22Rv1 (cell line): ENCODE data around the gene SRGAP1.

Experiments
- H3K27ac ChIP-seq: fragments of 450-650 bp; 2 replicates; pipeline ENCODE4 v1.5.1; 2017
- ZFX ChIP-seq: fragments of 450-650 bp; IDR thresholded peaks from 2 replicates; pipeline ENCODE4 v1.6.1; 2017; ENCODE audit warnings: antibody characterized with exemption, borderline replicate concordance
- TF ChIP-seq, protein P1 (sequence below): fragments of 450-650 bp; IDR thresholded peaks from 2 replicates; pipeline ENCODE4 v1.5.1; 2017; ENCODE audit warnings: mild to moderate bottlenecking

SRGAP1 gene

DNA sequence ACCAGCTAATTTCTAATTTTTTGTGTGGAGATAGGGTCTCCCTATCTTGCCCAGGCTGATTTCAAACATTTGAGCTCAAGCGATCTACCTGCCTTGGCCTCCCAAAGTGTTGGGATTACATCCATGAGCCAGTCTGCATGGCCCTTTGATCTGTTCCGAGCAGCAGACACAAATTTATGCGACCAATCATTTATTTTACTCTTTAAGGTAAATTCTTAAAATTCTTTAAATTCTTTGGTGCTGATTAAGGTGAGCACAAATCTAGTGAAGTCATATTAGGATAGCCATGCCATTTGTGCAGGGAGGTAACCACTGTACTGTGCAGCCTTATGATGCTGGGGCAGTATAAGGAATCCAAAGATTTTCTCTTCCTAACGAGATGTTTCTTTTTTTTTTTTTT, 135.7 kb downstream of the SRGAP1 start:
- TF ChIP-seq ZFX: no peak
- TF ChIP-seq, protein P1, sequence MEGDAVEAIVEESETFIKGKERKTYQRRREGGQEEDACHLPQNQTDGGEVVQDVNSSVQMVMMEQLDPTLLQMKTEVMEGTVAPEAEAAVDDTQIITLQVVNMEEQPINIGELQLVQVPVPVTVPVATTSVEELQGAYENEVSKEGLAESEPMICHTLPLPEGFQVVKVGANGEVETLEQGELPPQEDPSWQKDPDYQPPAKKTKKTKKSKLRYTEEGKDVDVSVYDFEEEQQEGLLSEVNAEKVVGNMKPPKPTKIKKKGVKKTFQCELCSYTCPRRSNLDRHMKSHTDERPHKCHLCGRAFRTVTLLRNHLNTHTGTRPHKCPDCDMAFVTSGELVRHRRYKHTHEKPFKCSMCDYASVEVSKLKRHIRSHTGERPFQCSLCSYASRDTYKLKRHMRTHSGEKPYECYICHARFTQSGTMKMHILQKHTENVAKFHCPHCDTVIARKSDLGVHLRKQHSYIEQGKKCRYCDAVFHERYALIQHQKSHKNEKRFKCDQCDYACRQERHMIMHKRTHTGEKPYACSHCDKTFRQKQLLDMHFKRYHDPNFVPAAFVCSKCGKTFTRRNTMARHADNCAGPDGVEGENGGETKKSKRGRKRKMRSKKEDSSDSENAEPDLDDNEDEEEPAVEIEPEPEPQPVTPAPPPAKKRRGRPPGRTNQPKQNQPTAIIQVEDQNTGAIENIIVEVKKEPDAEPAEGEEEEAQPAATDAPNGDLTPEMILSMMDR: no peak

DNA sequence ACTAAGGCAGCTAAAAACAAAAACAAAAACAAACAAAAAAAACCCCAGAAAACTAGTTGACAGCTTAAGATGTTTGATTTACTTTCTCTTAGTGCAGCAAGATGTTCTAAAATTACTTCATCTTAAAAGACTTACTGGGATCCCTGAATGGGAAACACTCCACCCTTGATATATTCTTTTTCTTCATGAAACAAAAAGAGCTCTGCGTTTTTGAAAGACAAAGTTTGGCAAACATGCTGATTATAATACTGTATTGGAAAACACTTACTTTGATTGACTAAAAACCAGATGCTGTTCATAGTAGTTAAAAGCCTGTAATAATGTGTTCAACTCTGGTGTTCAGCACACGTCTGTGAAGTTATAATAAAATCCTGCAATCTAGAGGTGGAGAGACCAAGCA, 136.8 kb downstream of the SRGAP1 start:
- H3K27ac ChIP-seq: no peak overlapping the region

More for the DNA sequence above, 135.7 kb downstream of the SRGAP1 start:
- no peak overlapping the region for H3K27ac ChIP-seq

DNA sequence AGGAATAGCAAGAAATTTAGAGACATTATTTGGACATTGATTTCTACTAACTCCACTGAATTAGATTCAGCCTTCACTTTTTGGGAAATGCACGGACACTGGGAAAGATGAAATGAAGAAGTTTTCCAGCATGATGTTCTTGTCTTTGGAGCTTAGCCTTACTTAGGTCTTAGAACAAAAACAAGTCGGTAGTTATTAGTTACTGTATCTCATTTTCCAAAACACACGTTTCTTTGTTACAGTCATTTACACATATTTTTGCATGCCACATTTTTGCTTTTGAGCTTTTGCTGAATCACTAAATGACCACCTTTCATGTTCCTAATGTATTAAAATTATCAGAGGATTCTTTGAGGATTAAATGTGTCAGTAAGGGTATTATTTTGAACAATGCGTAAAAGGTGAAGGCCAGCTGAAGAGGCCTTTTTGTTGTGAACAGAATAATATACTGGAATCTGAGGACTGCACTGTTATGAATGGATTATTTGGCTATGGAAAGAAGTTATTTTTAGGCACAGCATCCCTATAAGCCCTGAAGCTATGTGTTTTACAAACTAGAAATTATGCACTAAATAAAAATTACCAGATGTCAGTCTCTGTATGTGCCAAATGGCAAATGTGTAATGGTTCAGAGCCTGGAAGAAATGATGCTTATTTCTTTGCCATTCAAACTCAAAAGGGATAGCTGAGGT, 138.2 kb downstream of the SRGAP1 start:
- no peak for TF ChIP-seq ZFX
- TF ChIP-seq, protein P1: no peak
- H3K27ac ChIP-seq: no peak overlapping the region

More for the DNA sequence above, 136.8 kb downstream of the SRGAP1 start:
- TF ChIP-seq, protein P1: no peak
- no peak for TF ChIP-seq ZFX

DNA sequence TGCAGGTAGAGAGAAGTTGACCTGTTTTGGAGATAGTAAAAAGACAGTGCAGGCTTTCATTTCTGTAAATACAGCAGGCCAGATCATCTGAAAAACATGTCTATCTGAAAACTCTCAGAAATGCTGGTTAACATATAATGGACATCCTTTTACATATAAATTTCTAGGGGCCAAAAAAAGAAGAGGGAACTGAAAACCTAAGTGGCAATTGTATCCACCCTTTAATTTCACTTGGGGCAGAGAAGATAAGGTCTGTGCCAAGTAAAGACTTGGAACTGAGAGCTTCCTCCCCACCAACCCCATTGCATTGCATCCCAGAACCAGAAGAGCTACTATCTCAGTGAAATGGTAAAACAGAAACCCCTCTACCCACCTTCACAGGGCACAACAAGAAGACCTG, 141.0 kb downstream of the SRGAP1 start:
- H3K27ac ChIP-seq: no peak overlapping the region
- TF ChIP-seq, protein P1: no peak
- no peak for TF ChIP-seq ZFX

DNA sequence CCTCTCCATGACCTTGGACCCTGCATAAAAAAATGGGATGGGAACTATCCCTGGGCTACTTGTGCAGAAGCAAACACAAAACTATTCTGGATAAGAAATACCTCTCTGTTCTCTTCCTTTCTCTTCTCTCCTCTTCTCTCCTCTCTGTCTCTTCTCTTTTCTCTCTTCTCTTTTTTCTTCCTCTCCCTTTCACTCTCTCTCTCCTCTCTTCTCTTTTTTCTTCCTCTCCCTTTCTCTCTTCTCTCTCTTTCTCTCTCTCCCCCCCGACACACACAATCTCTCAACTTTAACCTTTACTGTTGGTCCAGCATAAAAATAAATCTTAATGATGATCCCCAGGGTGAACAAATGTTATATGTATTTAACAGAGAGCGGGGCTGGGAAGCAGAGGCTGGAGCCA, 141.4 kb downstream of the SRGAP1 start:
- no peak for TF ChIP-seq ZFX
- TF ChIP-seq, protein P1: no peak
- no peak overlapping the region for H3K27ac ChIP-seq

DNA sequence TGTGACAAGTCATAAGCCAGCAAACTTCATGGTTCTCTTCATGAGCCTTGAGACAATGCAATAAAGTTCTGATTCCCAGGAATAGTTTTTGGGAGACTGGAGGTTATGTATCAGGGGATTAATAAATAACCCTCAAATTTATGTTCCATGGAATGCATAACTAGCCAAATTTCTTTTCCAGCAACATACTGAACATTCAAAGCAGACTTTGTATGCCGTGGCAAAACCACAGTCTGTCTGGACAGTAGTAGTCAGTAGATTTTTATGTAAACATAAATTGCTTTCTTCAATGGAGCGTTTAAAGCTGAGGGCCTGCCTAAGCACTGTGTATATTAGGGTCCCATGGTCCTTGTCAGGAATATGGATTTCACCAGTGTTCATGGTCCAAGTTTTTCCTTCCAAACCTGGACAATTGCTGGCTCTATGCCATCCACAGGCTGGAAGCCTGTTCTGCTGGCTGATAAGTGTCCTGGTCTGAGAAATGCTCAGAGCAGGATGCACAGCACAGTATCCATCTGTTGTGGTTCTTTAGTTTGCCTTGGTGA, 144.9 kb downstream of the SRGAP1 start:
- H3K27ac ChIP-seq: no peak overlapping the region
- TF ChIP-seq ZFX: no peak
- TF ChIP-seq, protein P1: no peak

DNA sequence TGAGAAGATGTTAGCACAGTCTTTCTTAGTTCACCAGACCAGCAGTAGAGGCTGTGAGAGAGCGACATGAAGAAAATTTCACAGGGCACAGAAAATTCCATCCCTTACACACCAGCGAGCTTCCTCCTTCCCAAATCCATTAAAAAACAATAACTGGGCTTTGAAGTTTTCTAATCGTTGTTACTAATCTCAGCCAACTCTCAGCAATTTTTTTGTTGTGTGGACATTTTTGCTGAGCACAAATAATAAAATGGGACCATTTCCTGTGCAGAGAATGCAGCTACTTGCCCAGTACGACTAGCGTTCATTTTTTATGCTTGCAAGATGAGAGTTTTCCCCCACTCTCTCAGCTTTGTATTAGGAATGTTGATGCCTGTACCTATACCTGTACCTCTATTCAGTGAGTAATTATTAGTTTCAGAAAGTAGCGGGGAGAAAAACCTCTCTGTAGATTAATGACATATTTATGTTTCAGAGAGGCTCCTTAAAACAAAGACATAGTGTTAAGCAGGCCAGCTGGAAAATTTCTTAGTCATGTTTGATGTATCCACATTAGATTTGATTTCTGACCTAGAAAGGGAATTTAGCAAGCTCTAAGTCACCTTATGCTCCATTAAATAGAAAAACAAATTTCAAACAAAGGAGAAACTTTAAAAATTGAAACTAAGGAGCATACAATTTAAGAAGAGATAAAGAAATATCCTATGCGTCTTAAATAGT, 146.5 kb downstream of the SRGAP1 start:
- H3K27ac ChIP-seq: no peak overlapping the region
- TF ChIP-seq ZFX: no peak
- TF ChIP-seq, protein P1: no peak
